Activated naive CD4-positive, alpha-beta T cell (primary cell): ENCODE data around the gene LTB4R2.

Experiments used
- DNase-seq, 4 experiments: peaks; one replicate each; lab custom pipeline; 2025; lab: John Stamatoyannopoulos, UW

The LTB4R2 gene

DNA sequence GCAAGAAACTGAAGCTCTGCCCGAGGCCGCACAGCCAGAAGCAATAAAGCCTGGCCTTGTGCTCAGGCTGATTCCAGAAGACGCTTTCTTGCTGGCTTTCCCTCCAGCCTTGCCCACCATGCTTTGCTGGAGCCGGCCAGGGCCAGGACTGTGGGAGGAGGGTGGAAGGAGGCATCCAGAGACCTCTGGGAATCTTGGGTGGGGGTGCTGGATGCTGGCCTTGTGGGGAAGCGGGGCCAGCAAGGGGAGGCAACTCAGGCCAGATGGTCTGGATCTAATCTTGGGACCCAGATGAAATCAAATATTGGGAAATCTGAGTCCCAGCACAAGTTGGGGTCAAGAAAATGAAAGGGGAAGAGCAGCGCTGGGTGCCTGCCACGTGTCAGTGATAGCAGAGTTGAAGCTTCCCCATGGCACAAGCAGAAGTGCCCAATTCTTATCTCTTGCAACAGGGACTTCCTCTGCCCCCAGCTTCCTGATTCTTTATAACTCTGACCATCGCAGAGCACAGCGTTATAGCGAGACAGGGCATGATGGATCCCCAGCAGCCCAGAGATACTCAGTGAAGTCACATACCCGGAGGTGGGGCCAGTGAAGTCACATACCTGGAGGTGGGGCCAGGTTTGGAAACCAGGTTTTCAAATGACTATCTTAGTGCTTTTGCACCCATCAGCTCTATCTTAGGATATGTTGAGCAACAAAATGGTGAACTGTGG lies 32.2 kb upstream of the LTB4R2 start:
- DNase-seq: no peak

DNA sequence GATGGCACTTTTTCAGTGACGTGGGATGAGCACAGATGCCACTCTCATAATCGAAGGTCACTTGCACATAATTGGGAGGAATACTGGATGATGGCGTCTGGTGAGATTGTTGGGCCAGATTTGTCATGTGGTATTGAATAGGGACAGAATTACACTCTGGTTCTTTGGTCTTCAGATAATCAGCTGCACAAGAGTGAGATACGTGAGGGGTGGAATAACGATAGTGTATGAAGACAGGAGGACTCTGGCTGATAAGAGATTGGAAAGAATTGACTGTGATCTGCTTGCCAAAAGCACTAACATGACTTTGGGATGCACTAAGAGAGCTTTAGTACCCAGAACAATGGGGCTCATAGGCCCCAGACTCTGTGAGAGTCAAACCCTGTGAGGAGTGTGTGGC lies 31.5 kb upstream of the LTB4R2 start:
- no peak for DNase-seq

DNA sequence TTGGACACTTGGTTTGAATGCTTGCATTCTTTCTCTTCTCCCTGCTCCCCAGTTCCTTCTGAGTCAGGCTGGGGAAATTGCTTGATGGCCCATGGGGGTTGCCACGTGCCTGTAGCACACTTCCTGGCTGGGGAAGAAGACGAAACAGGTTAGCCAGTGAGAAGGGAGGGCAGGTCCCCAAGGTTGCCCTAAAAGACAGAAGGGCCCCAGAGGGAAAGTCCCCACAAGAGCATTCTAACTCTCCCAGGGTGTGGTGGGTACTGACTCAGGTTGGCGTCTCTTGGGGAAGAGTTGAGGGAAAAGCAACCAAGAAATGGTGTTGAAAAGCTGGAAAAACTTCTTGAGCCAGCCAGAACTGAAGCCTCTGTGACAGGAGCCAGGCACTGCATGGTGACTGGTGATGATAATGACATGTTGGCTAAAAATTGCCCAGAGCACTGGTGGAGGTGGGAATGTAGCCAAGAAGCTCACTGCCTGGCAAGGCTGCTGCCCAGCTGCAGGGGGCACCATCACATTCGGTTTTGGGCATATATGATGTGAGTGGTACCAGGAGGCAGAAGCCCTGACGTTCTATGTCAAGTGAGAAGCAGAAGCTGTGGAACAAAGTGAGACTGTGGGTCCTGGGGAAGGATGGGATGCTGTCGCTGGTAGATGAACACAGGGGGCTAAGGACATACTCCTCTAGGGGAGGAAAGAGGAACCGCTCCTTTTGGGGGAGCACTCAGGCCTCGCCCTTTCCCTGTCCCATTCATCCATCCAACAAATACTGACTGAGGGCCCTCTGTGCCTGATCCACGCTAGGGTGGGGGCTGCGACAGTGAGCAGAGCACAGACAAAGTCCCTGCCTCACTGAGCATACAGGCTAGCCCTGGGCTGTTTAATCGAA lies 30.4 kb upstream of the LTB4R2 start:
- DNase-seq: no peak

DNA sequence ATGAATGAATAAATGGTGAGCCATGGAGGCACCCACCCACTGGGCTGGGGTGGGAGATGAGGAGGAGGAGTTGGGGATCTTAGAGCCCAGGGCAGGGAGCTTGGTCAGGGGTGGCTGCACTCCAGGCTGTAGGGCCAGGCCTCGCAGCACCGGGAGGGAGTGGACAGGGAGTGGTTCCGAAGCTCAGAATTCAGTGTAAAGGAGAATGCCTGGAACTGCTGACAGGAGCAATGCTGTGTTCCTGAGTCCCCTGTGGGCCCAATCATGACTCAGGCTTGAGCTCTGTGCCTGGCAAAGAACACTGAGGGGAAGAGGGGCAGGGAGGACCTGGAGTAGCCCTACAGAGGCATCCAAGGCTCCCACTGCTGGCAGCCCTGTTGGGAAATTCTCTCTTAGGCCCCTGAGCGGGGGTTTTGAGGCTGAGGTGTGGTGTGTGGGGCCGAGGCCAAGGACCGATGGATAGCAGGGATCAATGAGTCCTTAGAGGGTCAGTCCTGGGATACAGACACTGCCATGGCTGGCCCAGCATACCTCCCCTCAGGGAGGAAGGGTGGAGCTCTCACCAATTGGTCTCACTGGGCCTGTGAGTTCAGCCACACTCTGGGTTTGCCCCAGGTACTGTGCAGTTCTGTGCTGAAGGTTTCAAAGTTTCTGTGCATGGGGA lies 29.0 kb upstream of the LTB4R2 start:
- DNase-seq: no peak

DNA sequence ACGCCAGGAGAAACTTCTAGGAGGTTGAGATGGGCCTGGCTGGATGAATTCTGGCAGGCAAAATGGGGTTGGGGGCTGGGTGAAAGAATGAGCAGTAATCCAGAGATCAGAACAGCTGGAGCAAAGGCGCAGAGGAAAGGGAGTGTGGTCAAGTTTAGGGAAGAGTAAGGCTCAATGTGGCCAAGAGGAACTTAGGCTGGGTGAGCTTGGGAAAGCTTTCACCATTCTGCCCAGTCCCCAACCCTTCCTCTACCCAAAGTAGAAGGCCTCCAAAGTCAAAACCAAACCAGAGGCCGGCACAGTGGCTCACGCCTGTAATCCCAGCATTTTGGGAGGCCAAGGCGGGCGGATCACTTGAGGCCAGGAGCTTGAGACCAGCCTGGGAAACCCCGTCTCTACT lies 28.3 kb upstream of the LTB4R2 start:
- no peak for DNase-seq

DNA sequence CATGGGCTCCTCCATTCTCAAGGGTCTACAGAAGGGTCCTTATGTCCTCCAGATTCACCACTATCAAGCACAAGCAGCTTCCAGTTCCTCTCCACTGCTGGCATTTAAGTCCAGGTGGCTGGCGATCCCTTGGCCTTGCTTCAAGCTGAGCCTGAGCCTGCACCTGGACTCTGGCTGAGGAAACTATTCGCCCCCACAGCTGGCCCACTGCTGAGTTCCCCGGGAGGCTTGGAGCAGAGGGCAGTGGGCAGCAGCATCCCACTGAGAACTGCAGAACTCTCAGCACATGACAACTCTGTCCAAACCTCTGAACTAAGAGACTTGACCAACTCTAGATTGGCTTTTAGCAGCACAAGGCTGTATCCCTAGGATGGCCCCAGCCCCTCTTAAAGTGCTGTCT lies 27.2 kb upstream of the LTB4R2 start:
- DNase-seq: no peak

DNA sequence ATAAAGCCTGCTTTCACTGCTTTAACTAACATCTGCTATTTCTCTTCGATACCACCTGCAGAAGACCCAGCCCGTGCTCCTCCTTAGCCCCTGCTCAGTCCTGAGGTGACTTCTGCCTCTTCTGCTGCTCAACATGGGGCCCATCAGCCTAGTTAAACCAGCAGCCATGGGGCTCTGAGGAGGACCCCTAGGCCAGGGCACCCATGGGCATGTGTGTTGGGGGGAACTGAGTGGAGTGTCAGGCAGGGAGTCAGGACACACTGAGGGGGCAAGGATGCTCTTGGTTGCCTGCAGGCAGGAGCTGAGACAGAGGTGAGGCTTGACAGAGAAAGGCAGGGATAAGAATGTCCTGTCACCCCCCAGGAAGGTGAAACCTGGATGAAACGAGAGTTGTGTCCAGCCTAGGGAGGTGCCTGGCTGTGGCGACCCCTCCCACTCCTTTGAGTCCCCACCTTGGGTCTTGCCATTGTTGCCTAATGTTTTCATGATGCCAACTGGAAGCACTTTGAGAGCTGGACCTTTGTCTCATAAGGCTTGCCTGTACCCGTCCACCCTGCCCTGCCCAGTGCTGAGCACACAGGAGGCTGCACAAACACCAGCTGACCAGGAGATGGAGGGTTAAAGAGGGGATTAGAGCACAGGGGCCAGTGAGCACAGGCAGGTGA lies 26.0 kb upstream of the LTB4R2 start:
- no peak for DNase-seq

DNA sequence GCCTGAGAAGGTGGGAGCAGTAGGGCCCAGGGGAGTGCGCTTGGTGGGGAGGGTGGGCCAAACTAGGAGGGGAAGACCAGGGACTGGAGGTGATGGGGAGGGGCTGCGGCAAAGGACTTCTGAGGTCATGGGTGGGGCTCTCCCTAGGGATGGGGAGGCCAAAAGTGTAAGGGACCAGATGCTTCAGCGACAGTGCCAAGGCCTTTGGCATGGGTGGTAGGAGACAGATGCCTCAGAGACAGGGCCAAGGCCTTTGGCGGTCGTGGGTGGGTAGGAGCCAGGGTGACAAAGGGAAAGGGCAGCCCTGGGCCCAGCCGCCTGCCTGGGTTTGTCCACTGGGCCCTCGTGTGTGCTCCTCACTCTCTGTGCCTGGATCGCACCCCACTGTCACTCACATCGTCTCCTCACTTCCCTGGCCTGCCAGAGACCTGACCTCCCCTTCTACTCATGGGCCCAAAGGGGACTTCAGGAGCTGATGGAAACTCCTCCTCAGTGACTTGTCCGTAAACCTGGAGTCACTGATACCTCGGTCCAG lies 25.4 kb upstream of the LTB4R2 start:
- DNase-seq: no peak

DNA sequence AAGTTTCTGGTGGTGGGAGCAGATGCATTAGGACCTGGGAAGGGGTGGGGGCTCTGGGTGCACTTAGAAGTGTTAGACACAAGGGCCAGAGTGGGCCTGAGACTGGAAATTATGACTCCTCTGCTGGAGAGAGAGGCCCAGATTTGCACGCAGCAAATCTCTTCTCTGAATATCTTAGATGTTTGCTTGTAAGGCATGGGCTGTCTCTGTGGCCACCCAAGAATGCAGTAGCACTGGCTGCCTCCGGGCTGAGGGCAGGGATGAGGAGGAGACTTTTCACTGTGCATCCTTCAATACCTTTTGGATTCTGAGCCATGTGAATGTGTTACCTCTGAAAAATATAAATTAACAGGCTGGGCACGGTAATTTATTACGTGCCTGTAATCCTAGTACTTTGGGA lies 24.6 kb upstream of the LTB4R2 start:
- no peak for DNase-seq

DNA sequence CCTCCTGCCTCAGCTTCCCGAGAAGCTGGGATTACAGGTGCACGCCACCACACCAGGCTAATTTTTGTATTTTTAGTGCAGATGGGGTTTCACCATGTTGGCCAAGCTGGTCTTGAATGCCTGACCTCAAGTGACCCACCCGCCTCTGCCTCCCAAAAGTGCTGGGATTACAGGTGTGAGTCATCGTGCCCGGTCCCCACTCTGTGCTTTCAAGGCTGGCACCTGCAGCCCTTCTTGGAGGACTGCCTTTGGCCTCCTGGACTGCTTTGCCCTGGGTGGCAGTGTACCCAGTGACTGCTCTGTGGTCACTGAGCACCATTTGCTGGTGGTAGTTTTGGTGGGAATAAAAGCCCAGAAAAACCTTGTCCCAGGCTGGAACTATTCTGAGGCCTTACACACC lies 22.9 kb upstream of the LTB4R2 start:
- no peak for DNase-seq

DNA sequence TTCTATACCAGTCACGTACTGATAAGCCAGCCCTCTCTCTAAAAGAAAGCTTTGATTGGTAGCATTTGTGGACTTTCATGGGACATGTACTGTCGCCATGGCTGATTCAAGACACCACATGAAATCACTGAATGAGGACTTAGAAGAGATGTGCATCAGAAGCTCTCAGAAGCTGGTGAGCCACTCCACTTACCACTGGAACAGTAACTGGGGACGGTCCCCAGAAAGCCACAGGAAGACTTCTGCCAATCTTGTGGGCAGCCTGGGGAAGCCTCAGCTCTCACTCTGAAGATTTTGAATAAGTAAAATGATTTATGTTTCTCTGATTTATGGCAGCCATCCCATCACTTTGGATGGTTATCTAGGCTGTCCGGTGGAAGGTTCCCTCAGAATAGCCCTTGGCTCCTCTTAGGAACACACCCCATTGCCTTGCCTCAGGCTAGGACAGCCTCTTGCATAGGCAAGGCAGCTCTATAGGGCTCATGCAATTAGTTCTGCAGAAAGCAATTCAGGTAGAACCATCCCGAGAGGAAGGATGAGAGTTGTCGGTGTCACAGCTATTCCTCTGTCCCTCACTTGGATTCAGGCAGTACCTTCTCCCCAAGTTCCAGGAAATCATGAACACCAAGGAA lies 20.2 kb upstream of the LTB4R2 start:
- DNase-seq: no peak

DNA sequence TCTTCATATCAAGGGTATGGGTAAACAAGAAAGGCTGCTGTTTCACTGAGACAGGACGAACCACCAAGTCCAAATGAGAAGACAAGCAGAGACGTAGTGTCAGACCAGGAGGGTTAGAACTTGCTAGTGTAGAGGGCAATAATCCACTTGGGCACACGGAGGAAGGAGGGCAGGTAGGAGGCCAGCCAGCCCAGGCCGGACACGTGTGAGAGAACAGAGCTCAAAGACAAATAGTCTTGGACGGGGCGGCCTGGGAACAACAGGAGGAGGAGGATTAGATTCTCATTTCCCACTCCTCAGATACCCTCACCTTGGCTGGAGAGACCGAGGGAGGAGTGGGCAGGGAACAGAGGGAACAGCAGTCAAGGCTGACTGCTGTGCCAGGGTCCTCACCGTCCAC lies 19.2 kb upstream of the LTB4R2 start:
- DNase-seq: no peak

DNA sequence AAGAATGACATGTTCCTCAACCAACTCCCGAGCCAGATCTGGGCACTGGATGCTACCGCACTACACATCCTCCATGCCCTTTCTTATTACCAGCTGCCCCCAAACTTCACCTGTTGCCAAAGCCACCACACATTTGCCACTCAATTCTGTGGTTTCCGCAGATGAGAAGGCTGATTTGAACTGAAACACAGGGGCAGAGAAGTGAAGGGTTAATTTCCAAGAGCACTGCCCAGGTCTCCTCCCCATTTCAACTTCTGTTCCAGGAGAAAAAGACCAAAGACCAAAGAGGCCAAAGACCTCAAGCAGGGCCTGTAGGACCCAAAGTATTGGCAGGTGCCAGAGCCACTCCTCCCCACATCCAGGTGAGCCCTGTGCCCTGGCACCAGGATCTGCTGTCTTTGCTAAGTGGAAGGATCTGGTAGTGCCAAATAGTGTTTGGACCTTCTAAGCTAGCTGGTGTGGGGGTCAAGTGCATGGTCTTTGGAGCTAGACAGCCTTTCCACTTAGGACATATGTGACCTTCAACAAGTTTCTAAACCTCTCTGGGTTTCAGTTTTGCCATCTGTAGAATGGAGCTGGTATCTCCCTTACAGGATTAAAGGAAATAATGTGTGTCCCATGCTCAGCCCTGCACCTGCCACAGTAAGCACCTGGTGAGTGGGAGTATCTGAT lies 18.4 kb upstream of the LTB4R2 start:
- no peak for DNase-seq

DNA sequence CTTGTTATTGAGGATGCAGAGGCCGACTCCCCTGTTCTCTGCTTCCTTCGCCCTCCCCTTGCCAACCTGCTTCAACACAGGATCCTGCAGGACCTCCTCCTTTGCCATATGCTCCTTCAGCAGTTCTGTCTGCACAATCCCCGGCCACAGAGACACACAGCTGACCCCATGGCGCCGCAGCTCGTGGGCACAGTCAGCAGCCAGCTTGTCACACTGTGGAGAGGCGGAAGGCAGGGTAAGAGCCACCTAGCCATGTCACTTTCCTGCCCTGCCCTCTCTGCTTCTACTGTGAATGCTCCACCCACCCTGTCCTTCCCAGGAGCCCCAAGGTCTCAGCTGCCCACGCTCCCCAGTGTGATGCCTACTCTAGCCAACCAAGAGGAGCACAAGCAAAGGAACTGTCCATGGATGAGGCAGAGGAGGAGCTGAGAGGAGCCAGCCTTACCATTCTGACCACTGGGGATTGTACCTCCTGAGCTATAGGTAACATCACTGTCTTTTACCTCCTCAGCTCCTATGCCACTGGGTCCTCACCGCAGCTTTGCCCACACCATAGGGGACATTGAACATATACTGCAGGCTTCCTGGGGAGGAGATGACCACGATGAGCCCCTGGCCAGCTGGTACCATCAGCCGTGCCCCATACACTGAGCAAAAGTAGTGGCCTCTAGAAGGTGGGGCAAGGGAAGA lies 17.7 kb upstream of the LTB4R2 start:
- DNase-seq: no peak

DNA sequence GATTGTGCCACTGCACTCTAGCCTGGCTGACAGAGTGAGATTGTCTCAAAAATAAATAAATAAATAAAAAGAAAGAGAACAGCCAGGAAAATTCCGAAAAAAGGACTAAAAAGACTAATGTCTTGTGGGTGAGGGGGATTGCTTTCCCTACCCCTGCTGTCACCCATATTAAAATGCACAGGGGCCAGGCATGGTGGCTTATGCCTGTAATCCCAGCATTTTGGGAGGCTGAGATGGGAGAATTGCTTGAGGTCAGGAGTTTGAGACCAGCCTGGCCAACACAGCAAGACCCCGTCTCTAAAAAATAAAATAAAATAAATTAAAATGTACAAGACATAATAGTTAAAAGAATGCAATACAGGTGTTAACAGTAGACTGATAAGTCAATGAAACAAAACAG lies 16.4 kb upstream of the LTB4R2 start:
- DNase-seq: no peak

DNA sequence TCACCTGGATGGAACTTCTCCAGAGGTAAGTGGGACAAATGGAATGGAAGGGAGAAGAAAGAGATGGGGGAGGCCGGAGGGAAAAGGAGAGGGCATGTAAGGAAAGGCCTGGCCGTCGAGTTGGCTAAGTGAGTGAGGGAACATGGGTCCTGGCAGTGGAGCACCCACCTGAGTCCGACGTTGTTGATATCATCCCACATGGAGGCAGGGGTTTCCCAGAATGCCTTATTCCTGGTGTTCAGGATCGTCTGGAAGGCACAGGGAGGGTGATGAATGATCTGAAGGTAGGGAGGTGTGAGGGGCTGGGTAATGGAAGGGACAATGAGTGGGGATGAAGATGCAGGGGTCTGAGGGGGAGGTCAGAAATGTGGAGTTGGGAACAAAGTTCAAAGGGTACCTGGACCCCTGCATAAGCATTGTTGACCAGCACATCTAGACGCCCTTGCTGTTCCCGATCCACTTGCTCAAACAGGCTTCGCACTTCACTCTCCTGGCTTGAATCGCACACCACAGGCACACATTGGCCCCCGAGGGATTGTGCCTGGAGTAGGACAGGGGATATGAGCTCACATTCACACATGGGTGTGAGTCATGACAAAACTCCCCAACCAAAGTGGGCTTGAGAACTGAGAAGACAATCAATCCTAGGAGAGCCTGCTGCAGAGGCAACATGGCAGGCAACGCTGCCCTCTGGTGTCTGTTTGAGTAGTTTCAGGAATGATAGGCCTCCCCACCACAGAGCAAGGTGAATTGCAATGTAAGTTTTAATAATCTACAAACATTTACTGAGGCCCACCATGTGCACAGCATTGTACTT lies 13.4 kb upstream of the LTB4R2 start:
- peak in 3 of 4 experiments; percentile 31 to 50 (median 34) for DNase-seq

DNA sequence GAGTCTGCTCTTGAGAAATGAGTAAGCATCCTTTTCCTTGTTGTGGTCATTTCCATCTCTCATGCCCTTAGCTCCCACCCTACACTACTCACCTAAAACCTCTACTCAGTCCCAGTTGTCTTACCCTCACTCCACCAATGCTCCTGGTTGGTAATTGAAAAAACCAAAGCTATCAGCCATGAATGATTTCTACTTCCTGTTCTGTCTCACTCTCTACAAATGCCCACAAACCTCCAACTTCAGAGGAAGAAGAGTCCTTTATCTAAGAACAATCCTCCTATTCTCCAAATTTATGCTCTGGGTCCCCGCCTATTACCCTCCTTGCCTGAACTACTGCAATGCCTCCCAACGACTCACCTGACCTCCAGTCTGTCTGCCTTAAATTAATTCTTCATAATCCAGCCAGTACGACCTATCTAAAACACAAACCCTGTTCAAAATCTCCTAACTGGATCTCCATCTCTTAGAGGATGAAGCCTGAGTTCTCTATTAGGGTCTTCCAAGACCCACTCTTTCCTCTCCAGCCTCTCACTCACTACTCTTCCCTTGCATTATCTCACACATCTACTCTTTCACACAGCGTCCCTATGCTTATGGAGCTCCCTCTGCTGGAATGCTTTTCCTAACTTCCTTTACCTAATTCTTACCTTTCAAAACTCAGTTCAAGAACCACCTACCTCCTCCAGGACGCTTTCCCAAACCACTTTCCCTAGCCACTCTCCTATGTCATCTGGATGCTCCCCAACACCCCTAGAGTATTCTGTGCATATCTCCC lies 12.6 kb upstream of the LTB4R2 start:
- no peak for DNase-seq

DNA sequence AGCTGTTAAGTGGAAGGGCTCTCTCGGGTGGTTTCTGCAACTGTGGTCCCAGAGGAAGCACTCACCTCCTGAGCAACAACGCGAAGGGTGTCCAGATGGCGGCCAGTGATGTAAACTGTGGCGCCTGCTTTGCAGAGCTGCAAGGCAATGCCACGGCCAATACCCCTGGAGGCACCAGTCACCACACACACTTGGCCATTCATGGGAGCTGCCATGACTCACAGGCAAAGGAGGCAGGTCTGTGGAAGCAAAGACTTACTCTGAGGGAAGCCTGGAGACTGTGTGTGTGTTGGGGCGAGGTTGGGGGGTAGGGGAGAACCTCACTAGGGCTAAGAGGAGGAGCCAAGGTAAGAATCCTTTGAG lies 11.1 kb upstream of the LTB4R2 start:
- no peak for DNase-seq
